ENCODE results near the gene LINC00632. TPM values are rescaled to one million over a fixed set of nuclear protein-coding genes. Genes with fewer than 3 reads are reported as not detected.
A peak's percentile ranks its signal among the peaks of the same experiment; 100 is the strongest.

Gene LINC00632
- total RNA-seq: 10 to 100 TPM in 1 of 2 donors, 1 to 10 TPM in 1; 9.7 to 10.2 TPM
- polyA plus RNA-seq (ENCODE audit: insufficient read depth, low read depth, low replicate concordance): 0.87 TPM
- long read RNA-seq, donor 1: 0 reads
- long read RNA-seq, donor 2, partial matches to known transcripts: 0 of 2 reads
- long read RNA-seq, donor 2, other reads (novel, unspliced or antisense): 0 of 2 reads

- H3K36me3 ChIP-seq (ENCODE audit: low read depth, missing control alignments): no peaks in the 10 kb centered on the region
- H3K4me3 ChIP-seq: no peak within 1 kb of the TSS
- no peak for TF ChIP-seq CTCF (IDR thresholded peaks at IDR 0.05)
- no peak for TF ChIP-seq POLR2A (IDR thresholded peaks at IDR 0.05)
- intact Hi-C loops (cut with DNase I; ENCODE audit: low total_unique reads): no loop called here
- no peaks in the 10 kb centered on the region for H3K27me3 ChIP-seq
- H3K9me3 ChIP-seq: no peaks in the 10 kb centered on the region
- no peaks in the 10 kb centered on the region for H3K4me1 ChIP-seq
- no peak for DNase-seq
- no peak within 1 kb of the TSS for H3K27ac ChIP-seq
- WGBS, 2 donors: 47 to 73% methylated on average over 3 of the region's 3 CpGs
Measured at GRCh38 chrX:140709421-140709846, at the start of gene LINC00632. Gene LINC00632 (plus strand): TSS chrX:140709759.

- intact Hi-C loops (cut with DNase I; ENCODE audit: low total_unique reads): no loop called here
- Histone ChIP-seq H3K4me3 (no peak overlapping the region), H3K4me1 (no peaks in the 10 kb centered on the region), H3K27me3 (no peaks in the 10 kb centered on the region), H3K9me3 (no peaks in the 10 kb centered on the region), H3K27ac (no peak overlapping the region), H3K36me3 (ENCODE audit: low read depth, missing control alignments) (no peaks in the 10 kb centered on the region)
- TF ChIP-seq CTCF (IDR thresholded peaks at IDR 0.05) (no peak), POLR2A (IDR thresholded peaks at IDR 0.05) (no peak)
- WGBS, 2 donors: 41 to 49% methylated on average over 4 of the region's 4 CpGs
- DNase-seq: no peak
Measured at GRCh38 chrX:140661643-140662042, 47.9 kb upstream of the LINC00632 start.

GRCh38 chrX:140664939-140665338, 44.6 kb upstream of the LINC00632 start:
- H3K36me3 ChIP-seq (ENCODE audit: low read depth, missing control alignments): no peaks in the 10 kb centered on the region
- 19 to 58% methylated on average over 3 of the region's 3 CpGs for WGBS, 2 donors
- H3K27ac ChIP-seq: no peak overlapping the region
- no peak for DNase-seq
- H3K4me1 ChIP-seq: no peaks in the 10 kb centered on the region
- H3K9me3 ChIP-seq: no peaks in the 10 kb centered on the region
- H3K4me3 ChIP-seq: no peak overlapping the region
- TF ChIP-seq CTCF (IDR thresholded peaks at IDR 0.05) (peak in 1 of 3 experiments; percentile 29), POLR2A (IDR thresholded peaks at IDR 0.05) (no peak)
- intact Hi-C loops (cut with DNase I; ENCODE audit: low total_unique reads): no loop called here
- no peaks in the 10 kb centered on the region for H3K27me3 ChIP-seq

- no peak for DNase-seq
- TF ChIP-seq POLR2A (IDR thresholded peaks at IDR 0.05) (no peak), CTCF (IDR thresholded peaks at IDR 0.05) (no peak)
- H3K27me3 ChIP-seq: no peaks in the 10 kb centered on the region
- no peaks in the 10 kb centered on the region for H3K4me1 ChIP-seq
- no peak overlapping the region for H3K4me3 ChIP-seq
- no peak overlapping the region for H3K27ac ChIP-seq
- H3K9me3 ChIP-seq: no peaks in the 10 kb centered on the region
- intact Hi-C loops (cut with DNase I; ENCODE audit: low total_unique reads): no loop called here
- no peaks in the 10 kb centered on the region for H3K36me3 ChIP-seq (ENCODE audit: low read depth, missing control alignments)
- 85 to 86% methylated on average over 10 of the region's 10 CpGs for WGBS, 2 donors
Measured at GRCh38 chrX:140672840-140673731, 36.5 kb upstream of the LINC00632 start.

Measured in testis (tissue), 5 donors.